DND-41 (cell line): ENCODE results near the gene TMEM107.

Experiments
- CTCF ChIP-seq: IDR thresholded peaks from 2 replicates; pipeline ENCODE4 v1.5.1; 2012; ENCODE audit warnings: borderline replicate concordance, low read length, moderate library complexity, mild to moderate bottlenecking; ENCODE audit not compliant: poor library complexity, severe bottlenecking; ENCODE audit errors: extremely low read depth
- EZH2 ChIP-seq: IDR thresholded peaks from 3 replicates; pipeline ENCODE4 v1.6.1; 2012; ENCODE audit warnings: borderline replicate concordance, low read depth, mild to moderate bottlenecking, moderate library complexity, low read length, inconsistent platforms; ENCODE audit not compliant: severe bottlenecking

GRCh38 chr17:8223356-8224126, 47.4 kb upstream of the TMEM107 start:
- no peak for TF ChIP-seq EZH2
- TF ChIP-seq CTCF, result peak; percentile 67
